ENCODE data around the gene FBXO40. TPM values are rescaled to one million over a fixed set of nuclear protein-coding genes. Genes with fewer than 3 reads are reported as not detected.

FBXO40 gene
- total and polyA plus RNA-seq, 2 of the 13 experiments (the other 11 are each of a cell fraction or from before 2014, with no cell fraction given): not detected

Small RNA genes lying within 50 kb of the gene (small RNA-seq; reads per million reads assigned to genes)
- gene RNU4-62P (ENCODE audit: insufficient read depth in 2 of 3, insufficient read length in 3 of 3, low read depth in 2 of 3, low replicate concordance in 1 of 3): 0 reads per million in 3 experiments

Other genes with a start within 250 kb of the FBXO40 start
- 16.0 and 18.6 TPM in 2 replicates for gene POLQ, start 47.4 kb upstream of the FBXO40 start, total RNA-seq (2016; rRNA removed; fragmentation: Illumina TruSeq; extraction: Trizol)
- gene POLQ, start 47.4 kb upstream of the FBXO40 start, polyA plus RNA-seq (2011; rRNA removed): 1.6 and 2.5 TPM in 2 replicates
- not detected in 2 replicates for gene ARGFX, start 25.4 kb upstream of the FBXO40 start, total RNA-seq (2016; rRNA removed; fragmentation: Illumina TruSeq; extraction: Trizol)
- gene ARGFX, start 25.4 kb upstream of the FBXO40 start, polyA plus RNA-seq (2011; rRNA removed): not detected in 2 replicates
- not detected in 2 replicates for gene HCLS1, start 67.5 kb downstream of the FBXO40 start, total RNA-seq (2016; rRNA removed; fragmentation: Illumina TruSeq; extraction: Trizol)
- gene HCLS1, start 67.5 kb downstream of the FBXO40 start, polyA plus RNA-seq (2011; rRNA removed): not detected in 2 replicates
- gene GOLGB1, start 156.4 kb downstream of the FBXO40 start, total RNA-seq (2016; rRNA removed; fragmentation: Illumina TruSeq; extraction: Trizol): 39.5 and 53.1 TPM in 2 replicates
- gene GOLGB1, start 156.4 kb downstream of the FBXO40 start, polyA plus RNA-seq (2011; rRNA removed): 13.1 and 14.4 TPM in 2 replicates
- 41.4 and 44.8 TPM in 2 replicates for gene IQCB1, start 241.7 kb downstream of the FBXO40 start, total RNA-seq (2016; rRNA removed; fragmentation: Illumina TruSeq; extraction: Trizol)
- gene IQCB1, start 241.7 kb downstream of the FBXO40 start, polyA plus RNA-seq (2011; rRNA removed): 17.8 and 18.0 TPM in 2 replicates
- gene EAF2, start 241.8 kb downstream of the FBXO40 start, total RNA-seq (2016; rRNA removed; fragmentation: Illumina TruSeq; extraction: Trizol): 14.6 and 20.1 TPM in 2 replicates
- 4.0 and 4.3 TPM in 2 replicates for gene EAF2, start 241.8 kb downstream of the FBXO40 start, polyA plus RNA-seq (2011; rRNA removed)

Data from HepG2 (cell line).